ENCODE results near the gene CCDC27.
"Not testable (repeated sequence)": the region's sequence is repeated elsewhere in the genome, so short reads cannot be mapped to it uniquely, and the experiment has no call there.

Gene CCDC27

DNA sequence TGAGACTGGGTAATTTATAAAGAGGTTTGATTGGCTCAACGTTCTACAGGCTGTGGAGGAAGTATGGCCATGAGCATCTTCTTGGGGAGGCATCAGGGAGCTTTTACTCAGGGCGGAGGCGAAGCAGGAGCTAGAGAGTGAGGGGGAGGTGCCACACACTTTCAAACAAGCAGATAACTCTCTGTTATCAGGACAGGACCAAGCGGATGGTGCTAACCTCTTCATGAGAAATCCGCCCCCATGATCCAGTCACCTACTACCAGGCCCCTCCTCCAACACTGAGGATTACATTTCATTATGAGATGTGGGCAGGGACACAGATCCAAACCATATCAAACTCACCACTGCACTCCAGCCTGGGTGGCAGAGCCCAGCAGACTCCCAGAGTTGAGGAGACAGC lies 55.5 kb downstream of the CCDC27 start:
- Histone ChIP-seq H3K27me3 (ENCODE audit: control insufficient read depth, insufficient read depth, low read length) (no peaks in the 10 kb centered on the region), H3K4me2 (ENCODE audit: low read length) (no peak overlapping the region), H2AFZ (no peak overlapping the region), H3K27ac (no peak overlapping the region), H3K36me3 (ENCODE audit: control insufficient read depth, insufficient read depth, low read length) (no peaks in the 10 kb centered on the region), H3K9ac (no peak overlapping the region), H3K9me3 (ENCODE audit: control insufficient read depth, low read length) (no peaks in the 10 kb centered on the region), H3K4me3 (ENCODE audit: low read depth, low read length) (no peak overlapping the region), H3K79me2 (no peaks in the 10 kb centered on the region), H3K4me1 (no peaks in the 10 kb centered on the region)
- TF ChIP-seq, protein P1, sequence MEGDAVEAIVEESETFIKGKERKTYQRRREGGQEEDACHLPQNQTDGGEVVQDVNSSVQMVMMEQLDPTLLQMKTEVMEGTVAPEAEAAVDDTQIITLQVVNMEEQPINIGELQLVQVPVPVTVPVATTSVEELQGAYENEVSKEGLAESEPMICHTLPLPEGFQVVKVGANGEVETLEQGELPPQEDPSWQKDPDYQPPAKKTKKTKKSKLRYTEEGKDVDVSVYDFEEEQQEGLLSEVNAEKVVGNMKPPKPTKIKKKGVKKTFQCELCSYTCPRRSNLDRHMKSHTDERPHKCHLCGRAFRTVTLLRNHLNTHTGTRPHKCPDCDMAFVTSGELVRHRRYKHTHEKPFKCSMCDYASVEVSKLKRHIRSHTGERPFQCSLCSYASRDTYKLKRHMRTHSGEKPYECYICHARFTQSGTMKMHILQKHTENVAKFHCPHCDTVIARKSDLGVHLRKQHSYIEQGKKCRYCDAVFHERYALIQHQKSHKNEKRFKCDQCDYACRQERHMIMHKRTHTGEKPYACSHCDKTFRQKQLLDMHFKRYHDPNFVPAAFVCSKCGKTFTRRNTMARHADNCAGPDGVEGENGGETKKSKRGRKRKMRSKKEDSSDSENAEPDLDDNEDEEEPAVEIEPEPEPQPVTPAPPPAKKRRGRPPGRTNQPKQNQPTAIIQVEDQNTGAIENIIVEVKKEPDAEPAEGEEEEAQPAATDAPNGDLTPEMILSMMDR (IDR thresholded peaks at IDR 0.05): no peak

DNA sequence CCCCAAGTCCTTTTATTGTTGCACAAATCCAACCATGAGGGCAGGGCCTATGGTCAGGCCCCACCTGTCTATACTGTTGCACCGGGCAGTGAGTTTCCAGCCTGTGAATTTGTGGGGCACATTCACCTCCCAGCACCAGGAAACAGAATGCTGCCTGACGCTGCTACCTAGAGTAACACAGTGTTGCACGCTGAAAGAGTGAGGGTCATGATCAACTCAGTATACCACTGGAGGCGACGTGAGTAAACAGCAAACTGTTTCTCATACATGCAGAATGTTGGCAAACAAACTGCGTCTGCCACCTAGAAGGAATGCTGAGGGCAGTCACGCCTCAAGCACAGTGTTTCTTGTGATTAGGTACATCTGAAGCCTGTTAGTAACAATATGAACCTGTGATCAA lies 57.4 kb downstream of the CCDC27 start:
- Histone ChIP-seq H3K4me1 (no peaks in the 10 kb centered on the region), H2AFZ (no peak overlapping the region), H3K4me3 (ENCODE audit: low read depth, low read length) (no peak overlapping the region), H3K36me3 (ENCODE audit: control insufficient read depth, insufficient read depth, low read length) (no peaks in the 10 kb centered on the region), H3K79me2 (no peaks in the 10 kb centered on the region), H3K27me3 (ENCODE audit: control insufficient read depth, insufficient read depth, low read length) (no peaks in the 10 kb centered on the region), H3K9me3 (ENCODE audit: control insufficient read depth, low read length) (no peaks in the 10 kb centered on the region), H3K9ac (no peak overlapping the region), H3K27ac (no peak overlapping the region), H3K4me2 (ENCODE audit: low read length) (no peak overlapping the region)
- TF ChIP-seq, protein P1 (IDR thresholded peaks at IDR 0.05): no peak

DNA sequence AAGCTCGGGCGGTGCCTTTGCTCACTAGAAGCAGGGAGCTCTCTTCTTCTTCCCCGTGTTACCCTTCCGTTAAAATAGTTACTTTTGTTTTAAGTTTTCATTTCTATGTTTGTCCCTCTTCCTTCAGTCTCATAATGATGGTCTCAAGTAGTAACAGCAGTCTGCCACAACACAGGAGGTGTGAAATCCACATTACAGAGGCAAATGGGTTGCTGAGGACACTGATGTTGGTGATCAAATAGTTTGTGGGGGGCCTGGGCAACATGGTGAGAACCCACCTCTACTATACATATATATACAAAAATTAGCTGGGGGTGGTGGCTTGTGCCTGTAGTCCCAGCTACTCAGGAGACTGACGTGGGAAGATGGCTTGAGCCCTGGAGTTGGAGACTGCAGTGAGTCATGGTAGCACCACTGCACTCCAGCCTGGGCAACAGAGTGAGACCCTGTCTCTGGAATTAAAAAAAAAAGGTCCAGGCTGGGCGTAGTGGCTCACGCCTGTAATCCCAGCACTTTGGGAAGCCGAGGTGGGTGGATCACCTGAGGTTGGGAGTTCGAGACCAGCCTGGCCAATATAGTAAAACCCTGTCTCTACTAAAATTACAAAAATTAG lies 58.0 kb downstream of the CCDC27 start:
- H3K9me3 ChIP-seq (ENCODE audit: control insufficient read depth, low read length); H3K36me3 ChIP-seq (ENCODE audit: control insufficient read depth, insufficient read depth, low read length); H3K27ac ChIP-seq; H3K79me2 ChIP-seq; H2AFZ ChIP-seq; H3K9ac ChIP-seq; H3K4me1 ChIP-seq; H3K27me3 ChIP-seq (ENCODE audit: control insufficient read depth, insufficient read depth, low read length); H3K4me2 ChIP-seq (ENCODE audit: low read length); H3K4me3 ChIP-seq (ENCODE audit: low read depth, low read length): not testable (repeated sequence)

DNA sequence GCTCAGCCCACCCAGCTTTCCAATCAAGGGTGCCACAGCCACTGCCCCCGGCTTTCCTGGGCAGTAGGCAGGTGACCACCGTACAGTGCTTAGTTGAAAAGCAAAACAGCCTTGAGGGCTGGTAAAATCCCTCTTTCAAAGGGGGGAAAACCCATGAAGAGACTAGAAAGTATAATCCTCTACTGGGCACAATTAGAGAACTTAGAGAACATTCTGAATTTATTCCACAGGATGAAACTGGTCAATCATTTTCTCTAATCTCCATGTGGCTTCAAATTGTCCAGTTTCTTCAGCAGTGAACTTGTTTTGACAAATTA lies 59.3 kb downstream of the CCDC27 start:
- TF ChIP-seq, protein P1 (IDR thresholded peaks at IDR 0.05): no peak
- Histone ChIP-seq H2AFZ (no peak overlapping the region), H3K9ac (no peak overlapping the region), H3K27me3 (ENCODE audit: control insufficient read depth, insufficient read depth, low read length) (no peaks in the 10 kb centered on the region), H3K9me3 (ENCODE audit: control insufficient read depth, low read length) (no peaks in the 10 kb centered on the region), H3K79me2 (no peaks in the 10 kb centered on the region), H3K36me3 (ENCODE audit: control insufficient read depth, insufficient read depth, low read length) (no peaks in the 10 kb centered on the region), H3K4me2 (ENCODE audit: low read length) (no peak overlapping the region), H3K4me3 (ENCODE audit: low read depth, low read length) (no peak overlapping the region), H3K27ac (no peak overlapping the region), H3K4me1 (no peaks in the 10 kb centered on the region)

DNA sequence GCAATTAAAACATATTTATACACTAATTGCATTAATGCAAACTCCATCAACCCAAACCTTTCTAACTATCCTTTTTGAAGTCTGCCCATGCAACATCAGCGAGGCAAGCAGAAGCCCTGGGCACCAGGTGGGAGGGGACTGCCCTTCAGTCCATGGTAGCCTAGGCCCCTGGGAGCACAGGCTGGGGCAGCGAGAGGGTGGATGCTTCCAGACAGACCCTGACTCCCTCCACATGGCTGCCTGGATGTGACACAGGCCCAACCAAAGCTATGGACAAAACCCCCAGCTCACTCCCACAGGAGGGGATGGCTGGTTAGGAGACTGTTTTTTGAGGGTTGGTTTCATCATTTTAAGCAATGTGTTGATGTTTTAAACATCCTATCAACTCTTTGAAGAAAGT lies 61.8 kb downstream of the CCDC27 start:
- TF ChIP-seq, protein P1 (IDR thresholded peaks at IDR 0.05): no peak
- H3K9me3 ChIP-seq (ENCODE audit: control insufficient read depth, low read length): no peaks in the 10 kb centered on the region
- H3K79me2 ChIP-seq: no peaks in the 10 kb centered on the region
- H3K9ac ChIP-seq: no peak overlapping the region
- H3K4me3 ChIP-seq (ENCODE audit: low read depth, low read length): no peak overlapping the region
- H3K4me2 ChIP-seq (ENCODE audit: low read length): no peak overlapping the region
- H3K4me1 ChIP-seq: no peaks in the 10 kb centered on the region
- H3K36me3 ChIP-seq (ENCODE audit: control insufficient read depth, insufficient read depth, low read length): no peaks in the 10 kb centered on the region
- H3K27ac ChIP-seq: no peak overlapping the region
- H3K27me3 ChIP-seq (ENCODE audit: control insufficient read depth, insufficient read depth, low read length): no peaks in the 10 kb centered on the region
- H2AFZ ChIP-seq: no peak overlapping the region
